HG02678 (cell line): Measurements from ENCODE around the gene MORF4L2.

Experiments used
- ATAC-seq: cut with Tn5 transposase; IDR thresholded peaks from one replicate; pipeline ENCODE4 v1.9.1; 2021; ENCODE audit warnings: mild to moderate bottlenecking, moderate library complexity; ENCODE audit not compliant: unreplicated experiment

MORF4L2 gene

DNA sequence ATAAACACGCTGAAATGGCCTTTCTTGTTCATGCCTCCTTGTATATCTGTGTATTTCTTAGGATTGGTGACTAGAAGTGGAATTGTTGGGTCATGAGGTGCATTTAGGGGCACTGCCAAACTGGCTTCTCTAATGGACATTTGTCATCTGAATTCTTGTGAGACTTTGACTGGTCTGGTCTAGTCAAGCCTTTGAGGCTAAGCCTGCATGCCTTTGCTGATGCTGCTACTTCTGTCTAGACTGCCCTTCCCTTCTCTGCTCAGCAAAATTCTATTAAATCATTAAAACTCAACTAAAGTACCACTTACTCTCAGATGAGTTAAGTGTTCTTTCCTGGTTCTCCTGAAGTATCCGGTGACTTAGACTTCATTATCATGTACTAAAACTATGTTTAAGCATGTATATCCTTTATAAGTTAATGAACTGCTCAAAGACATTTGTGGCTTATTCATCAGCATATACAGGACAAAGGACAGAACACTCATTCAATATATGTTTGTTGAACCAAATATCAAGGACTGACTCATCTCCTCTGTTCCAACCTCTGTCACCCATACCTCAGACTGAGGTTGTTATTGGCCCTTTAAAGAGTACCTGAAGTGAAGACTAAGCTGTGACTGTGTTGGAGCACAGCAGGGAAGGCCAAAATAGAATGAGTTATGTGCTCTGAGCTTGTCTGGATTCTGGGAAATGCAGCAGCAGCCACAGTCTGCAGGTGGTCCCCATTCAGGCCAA lies 48.7 kb downstream of the MORF4L2 start:
- ATAC-seq = no peak

DNA sequence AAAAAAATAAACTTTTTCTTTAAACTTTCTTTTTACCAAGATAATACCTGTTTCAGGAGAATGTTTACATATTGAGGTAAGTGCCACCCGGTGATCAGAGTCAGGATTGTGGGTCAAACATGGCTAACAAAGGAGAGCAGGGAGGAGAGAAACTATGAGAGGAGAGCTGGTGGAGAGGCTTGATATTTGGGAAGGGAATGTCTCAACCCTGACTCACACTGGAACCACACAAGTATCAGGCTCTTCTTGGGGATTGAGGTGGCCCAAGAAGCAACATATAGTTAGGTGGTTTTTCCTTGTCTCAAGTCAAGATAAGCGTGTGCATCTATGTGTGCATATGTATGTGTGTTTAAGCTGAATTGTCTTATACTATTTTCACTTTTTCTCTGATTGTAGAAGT lies 51.1 kb downstream of the MORF4L2 start:
- ATAC-seq = no peak

DNA sequence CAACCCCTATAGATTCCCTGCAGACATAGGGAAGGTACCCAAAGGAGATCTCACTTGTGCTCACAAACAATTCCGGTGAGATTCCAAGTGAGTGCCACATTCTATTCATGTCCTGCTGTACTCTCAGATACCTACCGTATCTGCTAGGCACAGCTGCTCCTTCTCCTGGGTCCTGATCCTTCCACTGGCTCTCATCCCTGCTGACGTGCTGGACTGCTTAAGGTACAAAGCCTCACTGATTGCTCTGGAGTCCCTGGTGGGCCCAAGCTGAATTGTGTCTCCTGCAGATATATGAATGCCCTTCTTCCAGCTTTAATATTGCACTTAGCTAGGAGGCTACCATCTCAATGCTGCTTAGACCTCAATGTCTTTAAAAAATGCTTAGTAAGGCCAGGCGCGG lies 55.4 kb downstream of the MORF4L2 start:
- no peak for ATAC-seq

DNA sequence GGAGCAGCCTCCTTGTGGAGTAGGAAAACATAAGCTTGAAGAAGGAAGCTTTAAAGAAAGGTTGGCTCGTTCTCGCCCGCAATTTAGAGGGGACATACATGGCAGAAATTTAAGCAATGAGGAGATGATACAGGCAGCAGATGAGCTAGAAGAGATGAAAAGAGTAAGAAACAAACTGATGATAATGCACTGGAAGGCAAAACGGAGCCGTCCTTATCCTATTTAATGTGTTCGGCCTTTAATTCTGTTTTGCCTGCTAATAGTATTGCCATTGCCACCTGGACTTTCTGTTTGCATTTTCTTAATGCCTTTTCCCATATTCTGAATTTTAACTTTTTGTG lies 56.4 kb downstream of the MORF4L2 start:
- ATAC-seq = no peak

DNA sequence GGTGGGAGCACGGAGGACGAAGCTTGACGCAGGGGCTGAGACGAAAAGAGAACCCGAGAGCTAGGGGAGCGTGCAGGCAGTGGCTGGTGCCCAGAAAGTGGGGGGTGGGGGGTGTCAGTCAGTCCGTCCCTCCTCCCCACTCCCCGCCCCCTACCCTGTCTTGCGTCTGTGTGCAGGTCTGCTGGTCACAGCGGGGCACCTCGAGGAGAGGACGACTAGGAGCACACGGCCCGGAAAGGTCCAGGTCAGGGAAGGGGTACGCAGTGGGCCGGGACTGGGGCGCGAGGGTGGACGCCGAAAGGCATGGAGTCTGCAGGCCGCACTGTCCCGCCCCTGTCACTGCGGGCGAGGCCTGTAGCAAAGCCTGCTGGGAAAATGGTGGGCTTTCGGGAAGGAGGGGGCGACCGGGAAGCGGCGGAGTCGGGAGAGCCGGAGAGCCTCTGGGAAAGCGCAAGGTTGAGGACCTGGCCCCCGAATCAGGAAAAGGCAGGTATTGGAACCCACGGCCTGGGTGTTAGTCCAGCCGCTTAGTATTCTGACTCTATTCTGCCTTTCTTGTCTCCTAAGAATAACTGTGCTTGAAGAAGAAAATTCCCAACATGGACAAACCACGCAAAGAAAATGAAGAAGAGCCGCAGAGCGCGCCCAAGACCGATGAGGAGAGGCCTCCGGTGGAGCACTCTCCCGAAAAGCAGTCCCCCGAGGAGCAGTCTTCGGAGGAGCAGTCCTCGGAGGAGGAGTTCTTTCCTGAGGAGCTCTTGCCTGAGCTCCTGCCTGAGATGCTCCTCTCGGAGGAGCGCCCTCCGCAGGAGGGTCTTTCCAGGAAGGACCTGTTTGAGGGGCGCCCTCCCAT lies 57.0 kb downstream of the MORF4L2 start:
- ATAC-seq = peak; percentile 39

DNA sequence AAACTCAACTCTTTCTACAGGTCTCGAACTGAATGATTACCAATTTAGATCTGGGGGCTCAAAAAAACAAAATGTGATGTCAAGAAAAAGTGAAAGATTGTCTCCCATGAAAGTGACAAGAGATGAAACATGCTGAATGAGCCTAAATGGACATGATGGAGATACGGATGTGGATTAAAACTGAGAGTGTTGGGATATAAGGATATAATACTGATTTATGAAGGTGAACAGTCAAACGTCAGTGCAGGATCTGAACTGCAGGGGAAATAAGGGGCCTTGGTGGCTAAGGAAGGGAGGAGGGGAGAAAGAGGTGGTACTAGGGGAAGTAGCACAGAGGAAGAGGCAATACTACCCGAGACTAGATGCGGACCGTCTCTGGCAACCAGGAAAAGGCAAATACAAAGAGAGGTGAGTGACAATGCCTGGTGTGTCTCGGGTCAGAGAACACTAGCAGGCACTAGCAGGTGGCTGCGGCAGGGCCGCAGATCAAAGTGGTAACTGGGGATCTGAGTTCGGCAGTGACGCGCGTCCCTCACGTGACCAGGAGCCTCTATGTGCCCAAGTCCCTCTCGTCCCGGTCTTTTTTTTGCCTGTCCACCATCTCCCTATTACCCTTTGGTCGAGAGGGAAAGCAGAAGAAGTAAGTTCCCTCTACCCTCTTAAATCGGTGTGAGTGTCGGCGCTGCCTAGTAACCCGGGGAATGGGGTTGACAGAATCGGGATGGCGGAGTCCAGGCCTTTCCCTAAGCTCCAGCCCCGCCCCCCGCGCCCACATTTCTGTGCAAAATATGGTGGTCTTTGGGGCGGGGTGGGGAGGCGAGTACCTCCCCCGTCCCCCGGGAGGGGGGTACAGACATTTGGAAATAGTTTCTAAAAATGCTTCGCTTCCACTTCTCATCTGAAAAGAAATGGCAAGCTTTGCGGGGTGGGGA lies 57.8 kb downstream of the MORF4L2 start, which contains the start of gene TCEAL1:
TCEAL1 (plus strand) TSS at position 590 of the 932 bp plus-strand sequence. CDS start 942 bp downstream, outside the sequence.
- ATAC-seq = peak; percentile 74

DNA sequence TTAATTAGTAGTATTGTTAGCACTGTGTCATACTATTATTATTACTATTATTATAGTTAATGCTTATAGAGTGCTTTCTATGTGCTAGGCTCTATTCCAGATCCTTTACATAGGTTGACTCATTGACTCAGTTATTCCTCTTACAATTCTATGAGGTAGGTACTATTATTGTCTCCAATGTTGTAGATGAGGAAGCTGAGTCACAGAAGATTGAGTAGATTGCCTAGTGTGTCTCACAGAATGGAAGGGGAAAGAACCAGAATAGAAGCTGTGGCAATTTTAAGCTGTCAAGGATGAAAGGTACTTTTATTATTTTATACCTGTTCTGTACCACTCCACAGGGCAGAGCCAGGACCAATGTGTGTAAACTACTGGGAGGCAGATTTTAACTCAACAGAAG lies 59.6 kb downstream of the MORF4L2 start:
- no peak for ATAC-seq
